Right lobe of liver (tissue), 6 donors: Measurements from ENCODE around the gene CHRND. TPM values are rescaled to one million over a fixed set of nuclear protein-coding genes. Genes with fewer than 3 reads are reported as not detected.
A peak's percentile ranks its signal among the peaks of the same experiment; 100 is the strongest.

Experiments used
- ATAC-seq, 4 donors: fragments of 200-7000 bp; cut with Tn5 transposase; one replicate each; pipeline ENCODE4 v1.9.1; 2020; ENCODE audit warnings: mild to moderate bottlenecking in 4 of 4, moderate library complexity in 4 of 4
- DNase-seq, 3 donors: peaks; one replicate each; pipeline ENCODE4 v3.0.0-alpha.2; 2020
- H3K27ac ChIP-seq, 3 donors: fragments of 200-600 bp; one replicate each; pipeline ENCODE4 v1.8.0; 2022
- H3K27me3 ChIP-seq, 2 donors: fragments of 200-600 bp; one replicate each; pipeline ENCODE4 v1.8.0; 2022
- H3K36me3 ChIP-seq, 4 donors: fragments of 200-600 bp; sonication (generic) in 1 of 4; one replicate each; pipeline versions ENCODE4 v1.5.1 to v1.8.0; 2017 to 2022; ENCODE audit warnings: control low read depth in 1 of 4
- H3K4me1 ChIP-seq, 4 donors: fragments of 200-600 bp; sonication (generic) in 1 of 4; one replicate each; pipeline versions ENCODE4 v1.5.1 to v1.8.0; 2017 to 2022; ENCODE audit warnings: control low read depth in 1 of 4
- H3K4me3 ChIP-seq, 3 donors: fragments of 200-600 bp; one replicate each; pipeline ENCODE4 v1.8.0; 2022
- H3K9me3 ChIP-seq, 4 donors: fragments of 200-600 bp; sonication (generic) in 1 of 4; one replicate each; pipeline versions ENCODE4 v1.5.1 to v1.8.0; 2017 to 2022; ENCODE audit warnings: control low read depth in 1 of 4
- POLR2A ChIP-seq: fragments of 450-650 bp; IDR thresholded peaks from one replicate; pipeline ENCODE4 v1.6.1; 2017; ENCODE audit warnings: antibody characterized with exemption, mild to moderate bottlenecking
- WGBS: methylation state at CpG from one replicate; pipeline ENCODE4 v1.1.6; 2018; ENCODE audit warnings: low coverage, low lambda C conversion rate; ENCODE audit not compliant: insufficient coverage; ENCODE audit errors: missing lambda C conversion rate; 5-methylcytosine and 5-hydroxymethylcytosine counted together
- intact Hi-C, 2 donors: fragments of 100-400 bp; cut with DNase I; formaldehyde crosslinking; loops; one replicate each; pipeline versions ENCODE4 v1.11.2 to v1.14.1; 2022
- total RNA-seq, 6 experiments: library from RNA; depleted of rRNA in 2 of 6; stranded (reverse); fragments of >200 nt in 2 of 6; fragmentation: NEBNext Ultra II Directional in 3 of 6; extraction: Animal tissue kit (Norgen Biotek cat#: 25700) in 3 of 6; gene quantifications; one replicate each; pipeline versions ENCODE4 v1.1.0 to v1.2.4, GENCODE V29; 2016 to 2023
- TF ChIP-seq, protein P1 (sequence below), 4 donors: fragments of 200-600 bp in 3 of 4; fragments of 450-650 bp in 1 of 4; IDR thresholded peaks; one replicate each; pipeline versions ENCODE4 v1.5.1 to v1.8.0; 2016 to 2022; ENCODE audit warnings: antibody characterized with exemption in 4 of 4, mild to moderate bottlenecking in 2 of 4
- donor health status: DM: no; HTN: yes; CAD: no.
- donor health status: DM: no; HTN: no; CAD: no.
- donor health status: DM: no; HTN: no; CAD: no.
- donor health status: DM: no; HTN: yes; CAD: no.
- donor health status: DM: no; HTN: yes; CAD: no.

CHRND gene
- total RNA-seq, 6 experiments from 2014 or later = not detected

GRCh38 chr2:232498452-232498851, 27.5 kb upstream of the CHRND start:
- WGBS = 88% methylated on average over 3 of the region's 3 CpGs
- ATAC-seq = no peak

DNA sequence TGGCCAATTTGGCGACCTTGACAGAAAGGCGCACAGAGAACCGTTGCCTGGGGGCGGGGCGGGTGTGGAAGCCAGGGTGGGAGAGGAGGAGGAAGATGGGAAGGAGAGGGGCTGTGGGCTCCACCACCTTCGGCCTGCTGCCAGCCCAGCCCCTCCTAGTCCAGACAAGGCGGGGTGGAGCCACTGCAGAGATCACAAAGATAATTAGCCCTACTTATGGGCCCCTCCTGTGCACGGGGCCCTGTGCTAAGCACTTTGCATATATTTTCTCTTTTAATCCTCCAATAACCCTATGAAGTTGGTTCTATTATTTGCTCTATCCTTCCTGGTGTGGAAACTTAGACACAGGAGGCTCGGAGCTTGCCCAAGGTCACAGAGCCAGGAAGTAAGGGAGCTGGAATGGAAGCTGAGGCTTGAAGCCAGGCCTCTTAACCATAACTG, 24.6 kb upstream of the CHRND start:
- Histone ChIP-seq H3K4me1 (peaks cover 0 to 8% (median 0%) of the 10 kb centered on the region in 4 donors), H3K4me3 (no peak overlapping the region), H3K9me3 (no peaks in the 10 kb centered on the region), H3K36me3 (no peaks in the 10 kb centered on the region), H3K27ac (no peak overlapping the region), H3K27me3 (no peaks in the 10 kb centered on the region)
- peak in 1 of 4 donors; percentile 41 for ATAC-seq
- WGBS = no CpG with 5 or more reads among the region's 9 CpGs
- intact Hi-C loops = no loop called here
- TF ChIP-seq POLR2A = no peak
- TF ChIP-seq, protein P1, sequence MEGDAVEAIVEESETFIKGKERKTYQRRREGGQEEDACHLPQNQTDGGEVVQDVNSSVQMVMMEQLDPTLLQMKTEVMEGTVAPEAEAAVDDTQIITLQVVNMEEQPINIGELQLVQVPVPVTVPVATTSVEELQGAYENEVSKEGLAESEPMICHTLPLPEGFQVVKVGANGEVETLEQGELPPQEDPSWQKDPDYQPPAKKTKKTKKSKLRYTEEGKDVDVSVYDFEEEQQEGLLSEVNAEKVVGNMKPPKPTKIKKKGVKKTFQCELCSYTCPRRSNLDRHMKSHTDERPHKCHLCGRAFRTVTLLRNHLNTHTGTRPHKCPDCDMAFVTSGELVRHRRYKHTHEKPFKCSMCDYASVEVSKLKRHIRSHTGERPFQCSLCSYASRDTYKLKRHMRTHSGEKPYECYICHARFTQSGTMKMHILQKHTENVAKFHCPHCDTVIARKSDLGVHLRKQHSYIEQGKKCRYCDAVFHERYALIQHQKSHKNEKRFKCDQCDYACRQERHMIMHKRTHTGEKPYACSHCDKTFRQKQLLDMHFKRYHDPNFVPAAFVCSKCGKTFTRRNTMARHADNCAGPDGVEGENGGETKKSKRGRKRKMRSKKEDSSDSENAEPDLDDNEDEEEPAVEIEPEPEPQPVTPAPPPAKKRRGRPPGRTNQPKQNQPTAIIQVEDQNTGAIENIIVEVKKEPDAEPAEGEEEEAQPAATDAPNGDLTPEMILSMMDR (IDR thresholded peaks at IDR 0.05) = no peak
- DNase-seq = no peak

More at GRCh38 chr2:232498452-232498851, 27.5 kb upstream of the CHRND start:
- intact Hi-C loops = no loop called here
- H3K27me3 ChIP-seq = no peaks in the 10 kb centered on the region
- TF ChIP-seq, protein P1 (IDR thresholded peaks at IDR 0.05) = no peak
- TF ChIP-seq POLR2A = no peak
- H3K36me3 ChIP-seq = no peaks in the 10 kb centered on the region
- DNase-seq = no peak
- H3K27ac ChIP-seq = no peak overlapping the region
- H3K4me1 ChIP-seq = peaks cover 0 to 6% (median 0%) of the 10 kb centered on the region in 4 donors
- H3K4me3 ChIP-seq = no peak overlapping the region
- no peaks in the 10 kb centered on the region for H3K9me3 ChIP-seq

DNA sequence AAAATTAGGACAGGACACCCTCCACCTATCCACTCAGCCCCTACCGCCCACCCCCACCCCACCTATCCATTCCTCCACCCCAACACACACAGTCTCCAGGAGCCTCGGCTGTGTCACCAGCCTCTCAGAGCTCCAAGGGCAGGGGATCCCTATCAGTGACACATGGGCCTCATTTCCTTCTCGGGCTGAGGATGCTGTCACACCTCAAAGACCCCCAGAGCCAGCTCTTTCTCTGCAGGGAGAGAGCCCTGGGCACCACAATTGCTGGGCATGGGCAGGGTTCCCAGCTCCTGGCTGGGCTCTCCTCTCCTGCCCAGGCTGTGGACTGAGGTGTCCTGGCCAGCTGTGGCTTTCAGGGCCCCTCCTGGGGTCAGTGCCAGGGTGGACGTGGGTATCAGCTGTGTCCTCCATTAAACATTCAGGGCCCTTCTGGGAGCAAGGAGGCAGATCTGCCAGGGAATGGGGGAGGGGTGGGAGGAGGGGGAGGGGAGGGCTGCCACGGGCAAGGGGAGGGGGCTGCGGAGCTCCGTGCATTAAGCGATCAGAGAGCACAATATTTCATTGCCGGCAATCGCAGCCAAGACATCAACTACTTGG, 24.1 kb upstream of the CHRND start:
- Histone ChIP-seq H3K36me3 (no peaks in the 10 kb centered on the region), H3K27me3 (no peaks in the 10 kb centered on the region), H3K9me3 (no peaks in the 10 kb centered on the region), H3K4me1 (peaks cover 0 to 8% (median 0%) of the 10 kb centered on the region in 4 donors), H3K27ac (no peak overlapping the region), H3K4me3 (no peak overlapping the region)
- intact Hi-C loops = no loop called here
- no peak for TF ChIP-seq POLR2A
- TF ChIP-seq, protein P1 (IDR thresholded peaks at IDR 0.05) = no peak
- 57% methylated on average over 7 of the region's 10 CpGs for WGBS
- DNase-seq (no peak), ATAC-seq (no peak)

DNA sequence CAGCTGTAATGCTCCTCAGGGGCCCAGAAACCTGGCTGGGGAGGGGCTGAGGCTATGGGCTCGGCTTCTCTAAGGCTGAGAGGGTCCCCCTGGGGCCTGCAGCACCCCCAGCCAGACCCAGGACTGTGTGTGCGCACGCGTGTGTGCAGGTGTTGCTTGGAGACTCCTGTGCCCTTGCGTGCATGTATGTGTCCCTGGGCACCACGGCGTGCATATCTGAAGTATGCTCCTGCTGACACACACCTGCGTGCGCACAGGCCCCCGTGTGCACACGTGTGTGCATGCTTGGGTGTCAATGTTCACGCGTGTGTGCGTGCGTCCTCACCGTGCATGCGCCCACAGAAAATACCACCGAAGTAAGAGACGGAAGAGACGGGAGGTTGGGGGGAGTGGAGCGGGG, 23.4 kb upstream of the CHRND start:
- intact Hi-C loops = no loop called here
- Histone ChIP-seq H3K4me1 (peaks cover 0 to 8% (median 0%) of the 10 kb centered on the region in 4 donors), H3K9me3 (no peaks in the 10 kb centered on the region), H3K36me3 (no peaks in the 10 kb centered on the region), H3K27ac (no peak overlapping the region), H3K4me3 (no peak overlapping the region), H3K27me3 (no peaks in the 10 kb centered on the region)
- DNase-seq (no peak), ATAC-seq (no peak)
- TF ChIP-seq, protein P1 (IDR thresholded peaks at IDR 0.05) = no peak
- no peak for TF ChIP-seq POLR2A
- WGBS = 42% methylated on average over 16 of the region's 21 CpGs
